ENCODE results near the gene UXS1. TPM values are rescaled to one million over a fixed set of nuclear protein-coding genes. Genes with fewer than 3 reads are reported as not detected.

Gene UXS1
- total RNA-seq, 2 experiments from 2014 or later, result 47.4 to 47.8 TPM

DNA sequence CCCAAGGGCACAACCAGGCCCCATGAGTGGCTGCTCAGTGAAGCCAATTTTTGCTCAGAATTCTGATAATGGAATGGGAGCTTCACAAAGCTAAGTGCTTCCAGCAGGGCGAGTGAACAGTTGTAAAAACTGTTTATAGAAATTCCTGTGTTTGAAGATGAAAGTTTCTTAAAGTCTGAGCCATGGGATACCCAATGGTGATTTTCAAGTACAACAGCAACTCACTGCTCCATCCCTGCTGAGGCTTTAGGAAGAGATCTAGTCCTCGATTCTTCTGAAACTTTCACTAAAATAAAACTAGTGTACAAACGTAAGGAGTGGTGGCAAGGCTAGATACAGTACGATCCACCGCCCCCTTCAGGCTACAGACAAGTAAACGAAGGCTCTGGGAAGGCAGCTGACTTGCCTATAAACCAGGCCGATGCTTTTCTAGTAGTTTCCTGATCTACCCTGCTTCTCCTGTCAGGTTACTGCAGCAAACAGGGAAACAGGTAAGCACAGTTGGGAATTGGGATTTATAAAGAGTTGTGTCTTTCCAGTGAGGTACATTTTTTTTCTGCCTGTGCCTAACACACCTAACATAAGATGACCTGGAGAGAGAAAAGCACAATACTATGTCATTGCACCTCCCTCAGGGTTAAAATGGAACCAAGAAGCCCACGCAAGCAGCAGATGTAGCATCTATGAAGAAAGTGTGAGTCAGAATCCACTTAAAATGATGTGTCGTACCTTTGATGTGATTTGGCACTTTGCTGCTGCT, 108.7 kb downstream of the UXS1 start:
- H3K27me3 Mint-ChIP-seq, result no peaks in the 10 kb centered on the region
- DNase-seq (peak; percentile 83), ATAC-seq (peak; percentile 96)
- peaks cover 8% of the 10 kb centered on the region for H3K9me3 Mint-ChIP-seq
- H3K27ac Mint-ChIP-seq, result peak overlapping the region; percentile 93
- H3K4me1 Mint-ChIP-seq (ENCODE audit: low read depth), result peaks cover 68% of the 10 kb centered on the region
- peak overlapping the region; percentile 66 for H3K4me3 Mint-ChIP-seq
- H3K36me3 Mint-ChIP-seq (ENCODE audit: low read depth), result peaks cover 18% of the 10 kb centered on the region
- TF ChIP-seq, protein P1, sequence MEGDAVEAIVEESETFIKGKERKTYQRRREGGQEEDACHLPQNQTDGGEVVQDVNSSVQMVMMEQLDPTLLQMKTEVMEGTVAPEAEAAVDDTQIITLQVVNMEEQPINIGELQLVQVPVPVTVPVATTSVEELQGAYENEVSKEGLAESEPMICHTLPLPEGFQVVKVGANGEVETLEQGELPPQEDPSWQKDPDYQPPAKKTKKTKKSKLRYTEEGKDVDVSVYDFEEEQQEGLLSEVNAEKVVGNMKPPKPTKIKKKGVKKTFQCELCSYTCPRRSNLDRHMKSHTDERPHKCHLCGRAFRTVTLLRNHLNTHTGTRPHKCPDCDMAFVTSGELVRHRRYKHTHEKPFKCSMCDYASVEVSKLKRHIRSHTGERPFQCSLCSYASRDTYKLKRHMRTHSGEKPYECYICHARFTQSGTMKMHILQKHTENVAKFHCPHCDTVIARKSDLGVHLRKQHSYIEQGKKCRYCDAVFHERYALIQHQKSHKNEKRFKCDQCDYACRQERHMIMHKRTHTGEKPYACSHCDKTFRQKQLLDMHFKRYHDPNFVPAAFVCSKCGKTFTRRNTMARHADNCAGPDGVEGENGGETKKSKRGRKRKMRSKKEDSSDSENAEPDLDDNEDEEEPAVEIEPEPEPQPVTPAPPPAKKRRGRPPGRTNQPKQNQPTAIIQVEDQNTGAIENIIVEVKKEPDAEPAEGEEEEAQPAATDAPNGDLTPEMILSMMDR (IDR thresholded peaks at IDR 0.05), result peak; percentile 60
- ChIA-PET CTCF (interaction anchor here (0.7 to 3.6 kb wide), 19 partner anchors 9 to 510 kb away, joined by 3 to 20 read pairs (median 4); no protein-coding TSS in a partner anchor), POLR2A (interaction anchor here (0.9 to 1.1 kb wide), 7 partner anchors 9 to 346 kb away, joined by 3 to 6 read pairs (median 3); no protein-coding TSS in a partner anchor)
- intact Hi-C loops (cut with micrococcal nuclease), result loop anchor here (5.0 kb wide), 2 partner anchors 228 to 338 kb away; no protein-coding TSS in a partner anchor

DNA sequence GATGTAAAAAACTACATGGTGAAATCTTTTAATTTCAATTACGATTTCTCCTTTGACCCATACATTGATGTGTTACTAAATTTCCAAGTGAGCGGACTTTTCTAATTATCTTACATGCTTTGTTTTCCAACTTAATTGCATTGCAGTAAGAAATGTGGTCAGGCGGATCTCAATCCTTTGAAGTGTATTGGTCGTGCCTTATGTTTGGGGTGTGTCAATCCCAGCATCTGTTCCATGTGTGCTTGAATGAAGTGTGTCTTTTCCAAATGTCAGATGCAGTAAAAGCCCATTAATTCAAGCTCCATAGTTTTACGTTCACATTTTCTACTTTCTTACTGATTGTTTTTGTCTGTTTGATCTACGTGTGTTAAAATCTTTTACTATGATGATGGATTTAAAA, 113.1 kb downstream of the UXS1 start:
- H3K4me1 Mint-ChIP-seq (ENCODE audit: low read depth), result peaks cover 52% of the 10 kb centered on the region
- TF ChIP-seq, protein P1 (IDR thresholded peaks at IDR 0.05), result no peak
- ChIA-PET POLR2A (interaction anchor here (0.9 kb wide), 1 partner anchor 534 kb away, joined by 3 read pairs; no protein-coding TSS in a partner anchor), CTCF (no interaction called here)
- DNase-seq (no peak), ATAC-seq (no peak)
- peaks cover 1% of the 10 kb centered on the region for H3K9me3 Mint-ChIP-seq
- H3K27me3 Mint-ChIP-seq, result no peaks in the 10 kb centered on the region
- intact Hi-C loops (cut with micrococcal nuclease), result no loop called here
- H3K36me3 Mint-ChIP-seq (ENCODE audit: low read depth), result peaks cover 2% of the 10 kb centered on the region
- no peak overlapping the region for H3K4me3 Mint-ChIP-seq
- no peak overlapping the region for H3K27ac Mint-ChIP-seq

DNA sequence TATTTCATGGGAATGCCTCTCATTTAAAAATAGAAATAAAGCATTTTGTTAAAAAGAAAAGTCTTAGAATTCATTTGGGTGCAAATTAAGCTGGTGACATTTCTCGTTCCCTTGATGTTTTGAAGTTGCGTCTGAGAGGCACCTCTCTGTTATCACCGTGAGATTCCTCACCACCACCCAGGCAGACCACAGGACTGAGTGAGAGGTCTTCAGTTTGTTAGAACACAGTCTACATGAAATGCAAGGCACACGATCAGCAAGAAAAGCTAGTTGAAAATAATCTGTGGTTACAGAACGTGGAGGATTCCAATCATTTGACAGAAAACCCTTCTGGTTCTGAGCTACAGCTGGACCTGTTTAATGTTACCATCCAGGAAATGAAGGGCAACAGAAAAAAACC, 116.0 kb downstream of the UXS1 start:
- TF ChIP-seq, protein P1 (IDR thresholded peaks at IDR 0.05), result no peak
- H3K27ac Mint-ChIP-seq, result peak overlapping the region; percentile 83
- DNase-seq (peak; percentile 50), ATAC-seq (peak; percentile 68)
- no peaks in the 10 kb centered on the region for H3K27me3 Mint-ChIP-seq
- H3K4me1 Mint-ChIP-seq (ENCODE audit: low read depth), result peaks cover 40% of the 10 kb centered on the region
- ChIA-PET CTCF (interaction anchor here (1.0 kb wide), 1 partner anchor 104 kb away, joined by 3 read pairs; no protein-coding TSS in a partner anchor), POLR2A (interaction anchor here (0.8 to 1.2 kb wide), 3 partner anchors 8 to 17 kb away, joined by 3 to 4 read pairs (median 3); no protein-coding TSS in a partner anchor)
- H3K36me3 Mint-ChIP-seq (ENCODE audit: low read depth), result peaks cover 2% of the 10 kb centered on the region
- intact Hi-C loops (cut with micrococcal nuclease), result no loop called here
- H3K4me3 Mint-ChIP-seq, result peak overlapping the region; percentile 63
- peaks cover 1% of the 10 kb centered on the region for H3K9me3 Mint-ChIP-seq

DNA sequence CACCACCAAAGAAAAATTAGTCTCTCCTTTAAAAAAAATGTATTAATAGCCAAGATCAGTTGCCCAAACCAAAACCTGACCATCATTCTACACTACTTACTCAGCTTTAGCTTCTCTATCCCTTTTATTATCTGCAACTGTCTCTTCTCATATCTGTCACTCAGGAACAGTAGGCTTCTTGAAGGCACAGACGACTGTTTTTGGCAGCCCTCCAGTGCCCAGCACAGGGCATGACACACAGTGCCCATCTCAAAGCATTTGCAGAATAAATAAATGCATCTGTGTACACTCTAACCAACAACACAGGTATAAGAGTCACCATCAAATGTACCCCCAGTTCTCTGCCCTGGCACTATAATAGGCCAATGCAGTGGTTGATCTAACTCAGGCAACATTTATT, 117.2 kb downstream of the UXS1 start:
- Mint-ChIP-seq H3K4me1 (ENCODE audit: low read depth) (peaks cover 39% of the 10 kb centered on the region), H3K27me3 (no peaks in the 10 kb centered on the region), H3K9me3 (peaks cover 1% of the 10 kb centered on the region), H3K4me3 (no peak overlapping the region), H3K27ac (no peak overlapping the region), H3K36me3 (ENCODE audit: low read depth) (peaks cover 2% of the 10 kb centered on the region)
- ChIA-PET CTCF (interaction anchor here (1.0 kb wide), 1 partner anchor 10 kb away, joined by 3 read pairs; no protein-coding TSS in a partner anchor), POLR2A (interaction anchor here (1.2 kb wide), 1 partner anchor 18 kb away, joined by 4 read pairs; no protein-coding TSS in a partner anchor)
- intact Hi-C loops (cut with micrococcal nuclease), result no loop called here
- ATAC-seq (peak; percentile 42), DNase-seq (no peak)
- TF ChIP-seq, protein P1 (IDR thresholded peaks at IDR 0.05), result no peak

DNA sequence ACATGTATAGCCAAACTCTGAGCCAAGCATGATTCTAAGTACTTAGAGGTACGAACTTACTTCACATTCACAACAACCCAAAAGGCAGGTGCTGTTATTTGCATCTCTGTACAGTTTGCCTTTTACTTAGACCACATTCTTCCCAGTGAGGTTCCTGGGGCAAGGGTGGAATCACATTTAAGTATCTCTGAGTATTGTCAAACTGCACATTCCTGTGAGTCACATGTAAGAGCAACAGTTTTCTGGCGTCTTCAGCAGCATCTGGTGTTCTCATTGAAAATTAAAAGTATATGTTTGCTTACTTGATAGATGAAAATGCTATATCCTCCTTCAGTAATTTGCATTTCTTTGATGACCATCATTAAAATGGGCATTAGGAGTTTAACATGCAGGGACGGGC, 119.1 kb downstream of the UXS1 start:
- intact Hi-C loops (cut with micrococcal nuclease), result no loop called here
- Mint-ChIP-seq H3K27ac (no peak overlapping the region), H3K9me3 (no peaks in the 10 kb centered on the region), H3K36me3 (ENCODE audit: low read depth) (peaks cover 2% of the 10 kb centered on the region), H3K4me1 (ENCODE audit: low read depth) (peaks cover 26% of the 10 kb centered on the region), H3K4me3 (no peak overlapping the region), H3K27me3 (no peaks in the 10 kb centered on the region)
- TF ChIP-seq, protein P1 (IDR thresholded peaks at IDR 0.05), result no peak
- ChIA-PET POLR2A (no interaction called here), CTCF (interaction anchor here (1.6 kb wide), 1 partner anchor 10 kb away, joined by 4 read pairs; no protein-coding TSS in a partner anchor)
- DNase-seq (no peak), ATAC-seq (no peak)
